DND-41 (cell line): ENCODE measurements around the gene OR10J1.
"Not testable (repeated sequence)": the region's sequence is repeated elsewhere in the genome, so short reads cannot be mapped to it uniquely, and the experiment has no call there.

Experiments
- ATAC-seq: fragments of 200-7000 bp; cut with Tn5 transposase; 3 replicates; pipeline ENCODE4 v1.9.1; 2021; ENCODE audit warnings: low read depth; ENCODE audit not compliant: insufficient read depth
- DNase-seq: peaks from one replicate; pipeline ENCODE4 v3.0.0-alpha.2; 2020
- H2AFZ ChIP-seq: 2 replicates; pipeline ENCODE4 v1.6.0; 2012; ENCODE audit warnings: low read depth, low read length
- H3K27ac ChIP-seq: 2 replicates; pipeline ENCODE4 v1.5.1; 2012; ENCODE audit warnings: low read length, inconsistent platforms
- H3K27me3 ChIP-seq: fragments of 200-600 bp; sonication (generic); 2 replicates; pipeline ENCODE4 v1.6.0; 2012; ENCODE audit warnings: low read length, mild to moderate bottlenecking, inconsistent platforms; ENCODE audit not compliant: insufficient read depth, poor library complexity
- H3K36me3 ChIP-seq: 2 replicates; pipeline ENCODE4 v1.5.1; 2012; ENCODE audit warnings: low read length, inconsistent platforms; ENCODE audit not compliant: insufficient read depth
- H3K4me1 ChIP-seq: 2 replicates; pipeline ENCODE4 v1.5.1; 2012; ENCODE audit warnings: mild to moderate bottlenecking, low read length; ENCODE audit not compliant: insufficient read depth
- H3K4me2 ChIP-seq: 2 replicates; pipeline ENCODE4 v1.6.0; 2012; ENCODE audit warnings: mild to moderate bottlenecking, moderate library complexity, low read length, inconsistent platforms; ENCODE audit not compliant: insufficient read depth
- H3K4me3 ChIP-seq, 2 experiments: fragments of 200-600 bp in 1 of 2; shearing (Covaris generic) in 1 of 2; 2 replicates each; pipeline ENCODE4 v1.5.1; 2012 to 2016; ENCODE audit warnings: inconsistent platforms in 2 of 2, low read length in 2 of 2, mild to moderate bottlenecking in 2 of 2, low read depth in 1 of 2, moderate library complexity in 1 of 2
- H3K79me2 ChIP-seq: 2 replicates; pipeline ENCODE4 v1.6.0; 2012; ENCODE audit warnings: low read length, inconsistent platforms; ENCODE audit not compliant: insufficient read depth
- H3K9ac ChIP-seq: 2 replicates; pipeline ENCODE4 v1.6.0; 2012; ENCODE audit warnings: low read depth, mild to moderate bottlenecking, inconsistent platforms, low read length, moderate library complexity
- H3K9me3 ChIP-seq: 2 replicates; pipeline ENCODE4 v1.5.1; 2012; ENCODE audit warnings: low read length, moderate library complexity, mild to moderate bottlenecking, inconsistent platforms; ENCODE audit not compliant: insufficient read depth, severe bottlenecking
- H4K20me1 ChIP-seq: 2 replicates; pipeline ENCODE4 v1.6.0; 2012; ENCODE audit warnings: low read length; ENCODE audit not compliant: insufficient read depth
- EZH2 ChIP-seq: IDR thresholded peaks from 3 replicates; pipeline ENCODE4 v1.6.1; 2012; ENCODE audit warnings: borderline replicate concordance, low read depth, mild to moderate bottlenecking, moderate library complexity, low read length, inconsistent platforms; ENCODE audit not compliant: severe bottlenecking
- TF ChIP-seq, protein P1 (sequence below): IDR thresholded peaks from 2 replicates; pipeline ENCODE4 v1.5.1; 2012; ENCODE audit warnings: borderline replicate concordance, low read length, moderate library complexity, mild to moderate bottlenecking; ENCODE audit not compliant: poor library complexity, severe bottlenecking; ENCODE audit errors: extremely low read depth

The OR10J1 gene

GRCh38 chr1:159442428-159442827, 2.9 kb downstream of the OR10J1 start:
- Histone ChIP-seq H3K4me1 (no peaks in the 10 kb centered on the region), H3K27ac (no peak overlapping the region), H4K20me1 (no peaks in the 10 kb centered on the region), H3K36me3 (no peaks in the 10 kb centered on the region), H3K4me3 (no peak overlapping the region), H3K4me2 (no peak overlapping the region), H3K27me3 (no peaks in the 10 kb centered on the region), H3K9me3 (no peaks in the 10 kb centered on the region), H3K79me2 (no peaks in the 10 kb centered on the region), H2AFZ (no peak overlapping the region), H3K9ac (no peak overlapping the region)
- ATAC-seq = no peak
- TF ChIP-seq, protein P1, sequence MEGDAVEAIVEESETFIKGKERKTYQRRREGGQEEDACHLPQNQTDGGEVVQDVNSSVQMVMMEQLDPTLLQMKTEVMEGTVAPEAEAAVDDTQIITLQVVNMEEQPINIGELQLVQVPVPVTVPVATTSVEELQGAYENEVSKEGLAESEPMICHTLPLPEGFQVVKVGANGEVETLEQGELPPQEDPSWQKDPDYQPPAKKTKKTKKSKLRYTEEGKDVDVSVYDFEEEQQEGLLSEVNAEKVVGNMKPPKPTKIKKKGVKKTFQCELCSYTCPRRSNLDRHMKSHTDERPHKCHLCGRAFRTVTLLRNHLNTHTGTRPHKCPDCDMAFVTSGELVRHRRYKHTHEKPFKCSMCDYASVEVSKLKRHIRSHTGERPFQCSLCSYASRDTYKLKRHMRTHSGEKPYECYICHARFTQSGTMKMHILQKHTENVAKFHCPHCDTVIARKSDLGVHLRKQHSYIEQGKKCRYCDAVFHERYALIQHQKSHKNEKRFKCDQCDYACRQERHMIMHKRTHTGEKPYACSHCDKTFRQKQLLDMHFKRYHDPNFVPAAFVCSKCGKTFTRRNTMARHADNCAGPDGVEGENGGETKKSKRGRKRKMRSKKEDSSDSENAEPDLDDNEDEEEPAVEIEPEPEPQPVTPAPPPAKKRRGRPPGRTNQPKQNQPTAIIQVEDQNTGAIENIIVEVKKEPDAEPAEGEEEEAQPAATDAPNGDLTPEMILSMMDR = no peak
- no peak for TF ChIP-seq EZH2
- DNase-seq = no peak

DNA sequence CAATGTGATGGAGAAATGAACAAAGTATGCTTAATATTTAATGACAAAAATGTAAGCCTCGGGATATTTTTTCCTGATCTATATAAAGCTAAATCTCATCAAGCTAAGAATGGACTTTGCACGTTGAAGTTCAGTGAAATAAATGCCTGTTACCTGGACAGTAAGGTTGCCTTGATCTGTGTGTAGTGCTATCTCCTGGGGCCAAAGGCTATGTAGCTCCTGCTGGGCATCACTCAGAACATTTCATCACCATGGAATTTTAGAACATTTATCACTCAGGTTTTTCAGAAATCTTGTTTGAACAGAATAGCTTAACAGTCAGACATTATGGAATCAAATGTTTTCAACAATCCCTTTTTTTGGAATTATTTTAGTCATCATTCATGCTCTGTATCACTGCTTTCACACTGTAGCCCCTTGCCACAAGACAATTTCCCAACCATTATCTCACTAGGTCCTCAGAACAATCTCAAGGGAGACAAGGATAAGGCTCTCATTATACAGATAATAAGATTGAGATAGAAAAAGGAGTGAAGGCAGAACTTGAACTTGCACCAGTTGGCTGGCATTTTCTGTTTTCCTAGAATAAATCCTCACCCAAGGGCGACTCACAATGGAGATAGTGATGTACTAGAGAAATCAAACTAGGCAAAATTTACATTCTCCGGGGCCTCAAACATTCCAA, 3.7 kb downstream of the OR10J1 start:
- H3K27me3 ChIP-seq = no peaks in the 10 kb centered on the region
- no peaks in the 10 kb centered on the region for H3K36me3 ChIP-seq
- no peaks in the 10 kb centered on the region for H3K9me3 ChIP-seq
- no peak overlapping the region for H3K27ac ChIP-seq
- H3K4me2 ChIP-seq = no peak overlapping the region
- H3K9ac ChIP-seq = no peak overlapping the region
- ATAC-seq (no peak), DNase-seq (no peak)
- no peaks in the 10 kb centered on the region for H4K20me1 ChIP-seq
- no peaks in the 10 kb centered on the region for H3K4me1 ChIP-seq
- no peak for TF ChIP-seq EZH2
- TF ChIP-seq, protein P1 = no peak
- H2AFZ ChIP-seq = no peak overlapping the region
- no peaks in the 10 kb centered on the region for H3K79me2 ChIP-seq
- no peak overlapping the region for H3K4me3 ChIP-seq

- DNase-seq = no peak
- Histone ChIP-seq H3K4me2 (no peak overlapping the region), H3K79me2 (no peaks in the 10 kb centered on the region), H3K4me1 (no peaks in the 10 kb centered on the region), H2AFZ (no peak overlapping the region), H3K4me3 (no peak overlapping the region), H3K27ac (no peak overlapping the region), H3K36me3 (no peaks in the 10 kb centered on the region), H3K9me3 (no peaks in the 10 kb centered on the region), H3K27me3 (no peaks in the 10 kb centered on the region), H3K9ac (no peak overlapping the region), H4K20me1 (no peaks in the 10 kb centered on the region)
- TF ChIP-seq, protein P1 = no peak
- no peak for TF ChIP-seq EZH2
- ATAC-seq = no peak
Observed at GRCh38 chr1:159444511-159444910, 5.0 kb downstream of the OR10J1 start.

DNA sequence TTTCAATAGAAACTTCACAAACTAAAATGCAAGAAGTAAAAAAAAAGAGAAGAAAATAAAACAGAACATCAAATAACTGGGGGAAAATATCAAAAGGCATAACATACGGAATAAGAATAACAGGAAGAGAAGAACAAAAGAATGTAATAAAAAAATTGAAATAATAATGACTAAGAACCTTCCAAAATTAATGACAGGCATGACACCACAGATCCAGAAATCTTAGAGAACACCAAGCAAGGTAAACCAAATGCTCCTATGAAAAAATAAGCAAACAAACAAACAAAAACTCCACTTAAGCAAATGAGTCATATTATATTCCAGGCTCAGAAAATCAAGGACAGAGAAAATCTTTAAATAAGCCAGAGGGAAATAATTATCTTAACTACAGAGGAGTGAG, 8.7 kb downstream of the OR10J1 start:
- ATAC-seq = no peak
- Histone ChIP-seq H3K4me1 (no peaks in the 10 kb centered on the region), H3K4me3 (no peak overlapping the region)

DNA sequence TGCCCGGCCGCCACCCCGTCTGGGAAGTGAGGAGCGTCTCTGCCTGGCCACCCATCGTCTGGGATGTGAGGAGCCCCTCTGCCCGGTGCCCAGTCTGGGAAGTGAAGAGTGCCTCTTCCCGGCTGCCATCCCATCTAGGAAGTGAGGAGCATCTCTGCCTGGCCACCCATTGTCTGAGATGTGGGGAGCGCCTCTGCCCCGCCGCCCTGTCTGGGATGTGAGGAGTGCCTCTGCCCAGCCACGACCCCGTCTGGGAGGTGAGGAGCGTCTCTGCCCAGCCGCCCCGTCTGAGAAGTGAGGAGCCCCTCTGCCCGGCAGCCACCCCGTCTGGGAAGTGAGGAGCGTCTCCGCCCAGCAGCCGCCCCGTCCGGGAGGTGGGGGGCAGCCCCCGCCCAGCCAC, 10.1 kb downstream of the OR10J1 start:
- not testable (repeated sequence) for ATAC-seq, H3K9me3 ChIP-seq, H3K9ac ChIP-seq, H3K4me2 ChIP-seq, H3K36me3 ChIP-seq, H2AFZ ChIP-seq, H3K4me1 ChIP-seq, H3K79me2 ChIP-seq, H3K27me3 ChIP-seq, DNase-seq, H3K4me3 ChIP-seq, H3K27ac ChIP-seq, H4K20me1 ChIP-seq

More for the DNA sequence above, 8.7 kb downstream of the OR10J1 start:
- no peak overlapping the region for H2AFZ ChIP-seq
- H3K9ac ChIP-seq = no peak overlapping the region
- no peaks in the 10 kb centered on the region for H3K9me3 ChIP-seq
- H4K20me1 ChIP-seq = no peaks in the 10 kb centered on the region
- H3K36me3 ChIP-seq = no peaks in the 10 kb centered on the region
- H3K79me2 ChIP-seq = no peaks in the 10 kb centered on the region
- H3K27ac ChIP-seq = no peak overlapping the region
- H3K27me3 ChIP-seq = no peaks in the 10 kb centered on the region
- no peak overlapping the region for H3K4me2 ChIP-seq
- no peak for TF ChIP-seq EZH2
- TF ChIP-seq, protein P1 = no peak
- no peak for DNase-seq
